Keratinocyte (primary cell): ENCODE data around the gene TNPO2. TPM values are rescaled to one million over a fixed set of nuclear protein-coding genes. Genes with fewer than 3 reads are reported as not detected.

Experiments used
- DNase-seq: peaks from one replicate; pipeline ENCODE4 v3.0.0-alpha.2; 2011; ENCODE audit warnings: low read depth, missing footprints, low spot score
- FAIRE-seq: peaks from 2 replicates; lab custom pipeline; 2011; peaks lifted over from hg19 to GRCh38; lab: Jason Lieb, UNC
- H2AFZ ChIP-seq: 2 replicates; pipeline ENCODE4 v1.6.0; 2012; ENCODE audit warnings: low read length, control low read depth, inconsistent platforms; ENCODE audit not compliant: control insufficient read depth
- H3K27ac ChIP-seq: 2 replicates; pipeline ENCODE4 v1.5.1; 2011; ENCODE audit warnings: low read length; ENCODE audit not compliant: control insufficient read depth, insufficient read depth
- H3K27me3 ChIP-seq: 3 replicates; pipeline ENCODE4 v1.6.0; 2011; ENCODE audit warnings: low read length; ENCODE audit not compliant: control insufficient read depth, insufficient read depth; ENCODE audit errors: extremely low read depth
- H3K36me3 ChIP-seq, 2 experiments: 2 replicates in 1 of 2; 3 replicates in 1 of 2; pipeline ENCODE4 v1.5.1; 2011; ENCODE audit warnings: low read length in 2 of 2, mild to moderate bottlenecking in 1 of 2; ENCODE audit not compliant: control insufficient read depth in 2 of 2, insufficient read depth in 2 of 2; ENCODE audit errors: extremely low read depth in 1 of 2
- H3K4me1 ChIP-seq: 3 replicates; pipeline ENCODE4 v1.5.1; 2011; ENCODE audit warnings: low read length; ENCODE audit not compliant: control insufficient read depth, insufficient read depth; ENCODE audit errors: extremely low read depth
- H3K4me2 ChIP-seq: 3 replicates; pipeline ENCODE4 v1.6.0; 2011; ENCODE audit warnings: low read depth, low read length; ENCODE audit not compliant: control insufficient read depth, insufficient read depth; ENCODE audit errors: extremely low read depth
- H3K4me3 ChIP-seq, 3 experiments: fragments of 200-600 bp in 1 of 3; sonication (generic) in 1 of 3; 2 replicates in 2 of 3; 3 replicates in 1 of 3; pipeline ENCODE4 v1.5.1; 2011 to 2016; ENCODE audit warnings: low read length in 3 of 3, mild to moderate bottlenecking in 3 of 3, control low read depth in 2 of 3, inconsistent platforms in 1 of 3, low read depth in 1 of 3, mixed read lengths in 1 of 3, mixed run types in 1 of 3, moderate library complexity in 1 of 3; ENCODE audit not compliant: control insufficient read depth in 2 of 3, insufficient read depth in 2 of 3; ENCODE audit errors: extremely low read depth in 1 of 3
- H3K79me2 ChIP-seq: 2 replicates; pipeline ENCODE4 v1.6.0; 2012; ENCODE audit warnings: low read length; ENCODE audit not compliant: control insufficient read depth, insufficient read depth
- H3K9ac ChIP-seq: 3 replicates; pipeline ENCODE4 v1.6.0; 2011; ENCODE audit warnings: low read length; ENCODE audit not compliant: control insufficient read depth, insufficient read depth; ENCODE audit errors: extremely low read depth
- H3K9me1 ChIP-seq: 3 replicates; pipeline ENCODE4 v1.6.0; 2011; ENCODE audit warnings: low read length; ENCODE audit not compliant: control insufficient read depth, insufficient read depth; ENCODE audit errors: extremely low read depth
- H3K9me3 ChIP-seq: 2 replicates; pipeline ENCODE4 v1.5.1; 2012; ENCODE audit warnings: low read depth, low read length; ENCODE audit not compliant: control insufficient read depth
- H4K20me1 ChIP-seq: 3 replicates; pipeline ENCODE4 v1.6.0; 2011; ENCODE audit warnings: low read length; ENCODE audit not compliant: control insufficient read depth, insufficient read depth; ENCODE audit errors: extremely low read depth
- CTCF ChIP-seq, 3 experiments: IDR thresholded peaks in 1 of 3; conservative IDR thresholded peaks in 1 of 3; optimal IDR thresholded peaks in 1 of 3; 2 replicates in 2 of 3; 3 replicates in 1 of 3; pipeline versions ENCODE3 to v1.5.1; 2011; ENCODE audit warnings: low read length in 3 of 3, mild to moderate bottlenecking in 3 of 3, moderate library complexity in 2 of 3, control low read depth in 1 of 3, inconsistent platforms in 1 of 3; ENCODE audit not compliant: insufficient read depth in 2 of 3; ENCODE audit errors: extremely low read depth in 1 of 3
- EZH2 ChIP-seq: IDR thresholded peaks from one replicate; pipeline ENCODE4 v1.6.1; 2012; ENCODE audit warnings: inconsistent platforms, mild to moderate bottlenecking, low read length, moderate library complexity
- dilution Hi-C: fragments of 300-500 bp; cut with MboI; formaldehyde crosslinking; loops from one replicate; pipeline ENCODE4 v1.7.0; 2020; ENCODE audit warnings: low sequenced_read_pairs; ENCODE audit not compliant: extremely low pct_ligation_motif_present
- polyA plus RNA-seq, 5 experiments: library from polyadenylated mRNA; depleted of rRNA in 3 of 5; stranded (reverse) in 3 of 5; stranded (forward) in 1 of 5; unstranded in 1 of 5; fragments of >200 nt; gene quantifications; 1 replicate in 1 of 5; 2 replicates in 3 of 5; 3 replicates in 1 of 5; pipeline versions ENCODE4 v1.2.1 to v1.2.3, GENCODE V29; 2011 to 2012; ENCODE audit warnings: missing spikeins in 2 of 5, low read depth in 1 of 5, low replicate concordance in 1 of 5

The TNPO2 gene
- polyA plus RNA-seq, 1 donor (not counting 4 experiments of a cell fraction or from before 2014, with no cell fraction given) = 75.3 TPM

GRCh38 chr19:12721656-12722565 is 1.8 kb downstream of the TNPO2 start:
- dilution Hi-C loops = no loop called here
- FAIRE-seq (no peak), DNase-seq (no peak)
- Histone ChIP-seq H3K27me3 (no peaks in the 10 kb centered on the region), H3K9me1 (no peaks in the 10 kb centered on the region), H3K36me3 (peaks cover 11 to 17% of the 10 kb centered on the region in 2 experiments), H4K20me1 (peaks cover 9% of the 10 kb centered on the region), H3K9ac (peak overlapping the region; percentile 90), H3K4me2 (peak overlapping the region; percentile 97), H3K9me3 (no peaks in the 10 kb centered on the region), H2AFZ (peak overlapping the region; percentile 40), H3K27ac (peak overlapping the region; percentile 93), H3K79me2 (peaks cover 63% of the 10 kb centered on the region), H3K4me1 (peaks cover 23% of the 10 kb centered on the region), H3K4me3 (peak overlapping the region; percentile 77 to 92 (median 90))
- no peak for TF ChIP-seq CTCF (optimal IDR thresholded peaks at IDR 0.05 in 1 of 3, IDR thresholded peaks at IDR 0.05 in 1 of 3, conservative IDR thresholded peaks at IDR 0.05 in 1 of 3; ENCODE audit: extremely low read depth in 1 of 3, insufficient read depth in 2 of 3, low read length in 3 of 3)
- TF ChIP-seq EZH2 = no peak

DNA sequence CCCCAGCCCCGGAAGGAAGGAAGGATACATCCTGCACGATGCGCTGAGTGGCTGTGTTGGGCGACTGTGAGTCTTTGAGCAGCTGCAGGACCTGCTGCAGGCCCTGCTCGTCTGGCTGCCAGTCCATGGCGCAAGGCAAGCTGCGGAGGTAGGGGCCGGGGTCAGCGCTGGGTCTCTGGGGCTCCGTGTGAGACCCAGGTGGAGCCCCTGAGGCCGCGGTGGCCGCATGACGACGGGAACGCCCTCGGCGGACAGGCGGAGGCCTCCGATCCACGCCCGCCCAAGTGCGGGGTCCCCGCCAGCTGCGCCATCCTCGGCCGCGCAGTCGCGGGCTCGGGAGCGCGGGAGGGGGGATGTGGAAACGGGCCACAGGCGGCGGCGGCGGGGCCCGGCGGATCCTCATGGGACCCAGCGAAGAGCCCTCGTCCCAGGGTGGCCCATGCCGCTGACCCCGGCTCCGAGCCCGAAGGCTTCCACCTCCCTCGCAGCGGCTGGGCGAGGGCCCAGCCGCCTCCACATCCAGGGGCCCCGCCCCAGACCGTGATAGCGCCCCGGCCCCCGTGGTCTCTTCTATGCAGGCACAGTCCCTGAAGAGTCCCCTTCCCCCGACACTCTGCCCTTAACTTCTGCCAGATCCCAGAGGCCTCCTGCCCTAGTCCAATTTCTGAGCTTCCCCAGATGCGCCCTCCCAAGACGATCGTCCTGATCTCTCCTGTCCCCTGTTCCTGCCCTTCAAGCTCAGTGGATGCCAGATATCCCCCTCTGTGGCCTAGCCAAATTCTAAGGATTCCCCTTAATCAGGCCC is 2.7 kb downstream of the TNPO2 start:
- no peak for TF ChIP-seq EZH2
- no peak for TF ChIP-seq CTCF (optimal IDR thresholded peaks at IDR 0.05 in 1 of 3, IDR thresholded peaks at IDR 0.05 in 1 of 3, conservative IDR thresholded peaks at IDR 0.05 in 1 of 3; ENCODE audit: extremely low read depth in 1 of 3, insufficient read depth in 2 of 3, low read length in 3 of 3)
- DNase-seq (no peak), FAIRE-seq (no peak)
- Histone ChIP-seq H3K4me3 (peak overlapping the region; percentile 77 to 92 (median 90)), H3K36me3 (peaks cover 15 to 24% of the 10 kb centered on the region in 2 experiments), H3K79me2 (peaks cover 70% of the 10 kb centered on the region), H4K20me1 (peaks cover 13% of the 10 kb centered on the region), H3K4me1 (peaks cover 18% of the 10 kb centered on the region), H3K27me3 (no peaks in the 10 kb centered on the region), H3K4me2 (peak overlapping the region; percentile 97), H3K9me3 (no peaks in the 10 kb centered on the region), H2AFZ (no peak overlapping the region), H3K9me1 (no peaks in the 10 kb centered on the region), H3K9ac (peak overlapping the region; percentile 90), H3K27ac (peak overlapping the region; percentile 93)
- dilution Hi-C loops = no loop called here
